K562 (cell line): Measurements from ENCODE around the gene CCDC15. TPM values are rescaled to one million over a fixed set of nuclear protein-coding genes. Genes with fewer than 3 reads are reported as not detected.
A peak's percentile ranks its signal among the peaks of the same experiment; 100 is the strongest.

ENCODE experiments used
- ATAC-seq: fragments of 200-7000 bp; cut with Tn5 transposase; 3 replicates; pipeline ENCODE4 v1.9.1; 2020; ENCODE audit warnings: moderate library complexity
- BruUV-seq: library from RNA; stranded (reverse); fragments of 400-500 nt; replicated peaks from 2 replicates; lab custom pipeline; 2021; lab: Mats Ljungman, UMichigan
- CTCF ChIA-PET: fragments of 300-600 bp; formaldehyde crosslinking; extraction: SDS; loops from one replicate; lab custom pipeline; 2021; ENCODE audit warnings: low intra/inter-chr PET ratio; lab: Yijun Ruan, JAX
- POLR2A ChIA-PET: fragments of 300-600, 350-650 bp; sonication (Branson Sonifier 250); formaldehyde crosslinking; extraction: SDS; loops from one replicate; lab custom pipeline; 2021; ENCODE audit warnings: antibody characterized with exemption, inconsistent platforms; lab: Yijun Ruan, JAX
- DNase-seq, 4 experiments: peaks; one replicate each; pipeline versions ENCODE4 v3.0.0 to v3.0.0-alpha.2; 2011 to 2018; ENCODE audit warnings: low spot score in 3 of 4, mixed read lengths in 3 of 4; ENCODE audit errors: extremely low read depth in 1 of 4
- FAIRE-seq: peaks from 2 replicates; lab custom pipeline; 2011; peaks lifted over from hg19 to GRCh38; lab: Jason Lieb, UNC
- H2AFZ ChIP-seq: 2 replicates; pipeline ENCODE4 v1.6.0; 2011; ENCODE audit warnings: low read depth, low read length, control low read depth, inconsistent platforms
- H3K27ac ChIP-seq: fragments of 200-600 bp; 3 replicates; pipeline ENCODE4 v1.8.0; 2011; ENCODE audit warnings: low read depth, mild to moderate bottlenecking, control low read depth, inconsistent platforms, low read length, moderate library complexity, mixed read lengths; ENCODE audit errors: extremely low read depth
- H3K27me3 ChIP-seq, 2 experiments: fragments of 300-600 bp in 1 of 2; 2 replicates in 1 of 2; 3 replicates in 1 of 2; pipeline versions ENCODE4 v1.6.0 to v1.8.0; 2011; ENCODE audit warnings: inconsistent platforms in 2 of 2, low read length in 2 of 2, mild to moderate bottlenecking in 1 of 2, mixed read lengths in 1 of 2, moderate library complexity in 1 of 2; ENCODE audit not compliant: control insufficient read depth in 2 of 2, insufficient read depth in 2 of 2
- H3K36me3 ChIP-seq: fragments of 300-600 bp; 3 replicates; pipeline ENCODE4 v1.8.0; 2011; ENCODE audit warnings: mild to moderate bottlenecking, low read length, inconsistent platforms; ENCODE audit not compliant: control insufficient read depth, insufficient read depth
- H3K4me1 ChIP-seq, 2 experiments: fragments of 200-600 bp in 1 of 2; replicated peaks in 1 of 2; 2 replicates in 1 of 2; 3 replicates in 1 of 2; pipeline versions ENCODE4 v1.5.1 to v1.8.0; 2011; ENCODE audit warnings: inconsistent platforms in 2 of 2, low read length in 2 of 2, mild to moderate bottlenecking in 1 of 2, mixed read lengths in 1 of 2, moderate library complexity in 1 of 2; ENCODE audit not compliant: control insufficient read depth in 2 of 2, insufficient read depth in 2 of 2
- H3K4me2 ChIP-seq: 2 replicates; pipeline ENCODE4 v1.6.1; 2011; ENCODE audit warnings: low read length, control low read depth, inconsistent platforms, mixed read lengths; ENCODE audit not compliant: insufficient read depth
- H3K4me3 ChIP-seq: fragments of 200-600 bp; sonication (generic), shearing (Covaris generic); 2 replicates; pipeline ENCODE4 v1.5.1; 2016; ENCODE audit warnings: control low read depth, inconsistent platforms
- H3K79me2 ChIP-seq: fragments of 200-600 bp; 3 replicates; pipeline ENCODE4 v1.8.0; 2011; ENCODE audit warnings: low read length, inconsistent platforms; ENCODE audit not compliant: control insufficient read depth, insufficient read depth
- H3K9ac ChIP-seq, 2 experiments: 2 replicates each; pipeline versions ENCODE4 v1.6.0 to v1.6.1; 2011; ENCODE audit warnings: low read depth in 2 of 2, low read length in 2 of 2, control low read depth in 1 of 2, inconsistent platforms in 1 of 2, mild to moderate bottlenecking in 1 of 2, mixed read lengths in 1 of 2; ENCODE audit not compliant: insufficient read depth in 1 of 2
- H3K9me1 ChIP-seq: one replicate; pipeline ENCODE4 v1.6.0; 2011; ENCODE audit warnings: inconsistent platforms, mild to moderate bottlenecking, low read length, moderate library complexity; ENCODE audit not compliant: control insufficient read depth, insufficient read depth
- H3K9me3 ChIP-seq: replicated peaks from 2 replicates; pipeline ENCODE4 v1.5.1; 2011; ENCODE audit warnings: low read depth, low read length, inconsistent platforms; ENCODE audit not compliant: control insufficient read depth, insufficient read depth
- H4K20me1 ChIP-seq: replicated peaks from 2 replicates; pipeline ENCODE4 v1.6.1; 2011; ENCODE audit warnings: low read length, inconsistent platforms, mixed read lengths; ENCODE audit not compliant: control insufficient read depth, insufficient read depth
- FOXM1 ChIP-seq, 2 experiments: fragments of 450-650 bp in 1 of 2; sonication (generic) in 1 of 2; formaldehyde crosslinking in 1 of 2; IDR thresholded peaks; 2 replicates each; pipeline versions ENCODE4 v1.6.1 to v1.9.0; 2017 to 2022; ENCODE audit warnings: low read depth in 2 of 2, mild to moderate bottlenecking in 2 of 2, missing genetic modification reagents in 1 of 2, moderate library complexity in 1 of 2
- HEY1 ChIP-seq: fragments of 250-450 bp; sonication (Bioruptor Pico); IDR thresholded peaks from 2 replicates; pipeline ENCODE4 v1.5.0; 2020; ENCODE audit warnings: mild to moderate bottlenecking, moderate library complexity, borderline replicate concordance
- MITF ChIP-seq: IDR thresholded peaks from 2 replicates; pipeline ENCODE4 v1.6.1; 2014; ENCODE audit warnings: antibody characterized with exemption
- NFE2 ChIP-seq: IDR thresholded peaks from 2 replicates; pipeline ENCODE4 v1.6.1; 2014; ENCODE audit warnings: antibody characterized with exemption, low read depth
- SLC30A9 ChIP-seq: fragments of 250-450 bp; sonication (Bioruptor Pico); IDR thresholded peaks from 2 replicates; pipeline ENCODE4 v1.8.0; 2022; ENCODE audit warnings: mild to moderate bottlenecking, moderate library complexity
- ZBTB33 ChIP-seq: sonication (generic); formaldehyde crosslinking; IDR thresholded peaks from 2 replicates; pipeline ENCODE4 v1.8.1; 2023; ENCODE audit warnings: mild to moderate bottlenecking, missing genetic modification reagents
- WGBS: fragments of 100-300 bp; shearing (Covaris generic); methylation state at CpG from one replicate; pipeline ENCODE4 v1.1.6; 2016; ENCODE audit warnings: low coverage, mixed read lengths; ENCODE audit not compliant: insufficient coverage; ENCODE audit errors: missing lambda C conversion rate; 5-methylcytosine and 5-hydroxymethylcytosine counted together
- in situ Hi-C: fragments of 300-500 bp; cut with MboI; formaldehyde crosslinking; loops from 4 replicates; pipeline ENCODE4 v1.15.0; 2018; ENCODE audit warnings: inconsistent platforms, mixed read lengths
- intact Hi-C: fragments of 100-400 bp; cut with micrococcal nuclease; formaldehyde crosslinking; loops from 2 replicates; pipeline ENCODE4 v1.14.2; 2022
- polyA plus RNA-seq, 8 experiments: library from polyadenylated mRNA; depleted of rRNA in 4 of 8; stranded (reverse) in 5 of 8; unstranded in 3 of 8; fragments of >200 nt; fragmentation: Nextera tagmentation in 2 of 8; fragmentation: Illumina TruSeq in 1 of 8; extraction: Ambion mirVana in 2 of 8; extraction: Trizol in 1 of 8; gene quantifications; 2 replicates each; pipeline versions ENCODE4 v1.2.1 to v1.2.3, GENCODE V29; 2011 to 2014; ENCODE audit warnings: inconsistent platforms in 1 of 8, missing spikeins in 1 of 8
- total RNA-seq, 7 experiments: library from RNA; depleted of rRNA in 6 of 7; stranded (reverse); fragments of >200 nt in 6 of 7; fragmentation: Illumina TruSeq in 2 of 7; extraction: Trizol in 2 of 7; gene quantifications; 2 replicates each; pipeline versions ENCODE4 v1.2.1 to v1.2.3, GENCODE V29; 2011 to 2021; ENCODE audit warnings: low replicate concordance in 1 of 7

CCDC15 gene
- total and polyA plus RNA-seq, 9 of the 15 experiments (the other 6 are each of a cell fraction or from before 2014, with no cell fraction given): 1.9 to 9.2 (median 3.9) TPM

- WGBS: 3% methylated on average over 5 of the region's 5 CpGs
- no peak overlapping the region for H3K9ac ChIP-seq
- FAIRE-seq (no peak), DNase-seq (no peak), ATAC-seq (no peak)
- ChIA-PET POLR2A (interaction anchor here (1.2 kb wide), 1 partner anchor 8 kb away, joined by 3 read pairs; no protein-coding TSS in a partner anchor), CTCF (no interaction called here)
- no peaks in the 10 kb centered on the region for H3K79me2 ChIP-seq
- H3K9me1 ChIP-seq: no peaks in the 10 kb centered on the region
- peaks cover 32 to 57% of the 10 kb centered on the region in 2 experiments; a peak in 4 of 5 replicates for H3K27me3 ChIP-seq
- H4K20me1 ChIP-seq: no peaks in the 10 kb centered on the region
- no peak overlapping the region for H2AFZ ChIP-seq
- no peaks in the 10 kb centered on the region for H3K4me1 ChIP-seq
- no peak overlapping the region for H3K27ac ChIP-seq
- no TSS peak for BruUV-seq
- no peaks in the 10 kb centered on the region for H3K9me3 ChIP-seq
- TF ChIP-seq NFE2 (no peak), FOXM1 (IDR thresholded peaks at IDR 0.05; ENCODE audit: low read depth) (no peak), FOXM1 (CRISPR knock-in tag; IDR thresholded peaks at IDR 0.05; ENCODE audit: low read depth) (no peak)
- H3K4me3 ChIP-seq: no peak overlapping the region
- no peaks in the 10 kb centered on the region for H3K36me3 ChIP-seq
- no peak overlapping the region for H3K4me2 ChIP-seq
- intact Hi-C loops: no loop called here
- in situ Hi-C loops: no loop called here
These were observed 33.6 kb upstream of the CCDC15 start for GRCh38 chr11:124920356-124920755.

GRCh38 chr11:124920870-124921609 lies 33.0 kb upstream of the CCDC15 start:
- no peak overlapping the region for H3K27ac ChIP-seq
- ATAC-seq: no peak
- FAIRE-seq: no peak
- H3K9me1 ChIP-seq: no peaks in the 10 kb centered on the region
- no peaks in the 10 kb centered on the region for H3K4me1 ChIP-seq
- no peak overlapping the region for H3K9ac ChIP-seq
- ChIA-PET POLR2A (interaction anchor here (1.2 kb wide), 1 partner anchor 7 kb away, joined by 3 read pairs; no protein-coding TSS in a partner anchor), CTCF (no interaction called here)
- in situ Hi-C loops: no loop called here
- no peak overlapping the region for H2AFZ ChIP-seq
- no peaks in the 10 kb centered on the region for H3K79me2 ChIP-seq
- intact Hi-C loops: no loop called here
- H3K27me3 ChIP-seq: peaks cover 32 to 63% of the 10 kb centered on the region in 2 experiments; a peak in 4 of 5 replicates
- H3K36me3 ChIP-seq: no peaks in the 10 kb centered on the region
- H3K4me2 ChIP-seq: no peak overlapping the region
- DNase-seq: no peak
- H3K9me3 ChIP-seq: no peaks in the 10 kb centered on the region
- 32% methylated on average over 56 of the region's 82 CpGs for WGBS
- no peaks in the 10 kb centered on the region for H4K20me1 ChIP-seq
- H3K4me3 ChIP-seq: no peak overlapping the region
- BruUV-seq: no TSS peak
- no peak for TF ChIP-seq SLC30A9 (CRISPR knock-in tag)
- TF ChIP-seq HEY1 (CRISPR knock-in tag): no peak
- peak; percentile 69 for TF ChIP-seq ZBTB33 (CRISPR knock-in tag)
- TF ChIP-seq MITF: no peak
